NCI-H2029 treated with DMSO at 0.1 percent for 48 hours (cell line): Measurements from ENCODE around the gene RRP36.
A peak's percentile ranks its signal among the peaks of the same experiment; 100 is the strongest.

Experiments used
- DNase-seq: peaks from one replicate; lab custom pipeline; 2025; lab: John Stamatoyannopoulos, UW

Gene RRP36

DNA sequence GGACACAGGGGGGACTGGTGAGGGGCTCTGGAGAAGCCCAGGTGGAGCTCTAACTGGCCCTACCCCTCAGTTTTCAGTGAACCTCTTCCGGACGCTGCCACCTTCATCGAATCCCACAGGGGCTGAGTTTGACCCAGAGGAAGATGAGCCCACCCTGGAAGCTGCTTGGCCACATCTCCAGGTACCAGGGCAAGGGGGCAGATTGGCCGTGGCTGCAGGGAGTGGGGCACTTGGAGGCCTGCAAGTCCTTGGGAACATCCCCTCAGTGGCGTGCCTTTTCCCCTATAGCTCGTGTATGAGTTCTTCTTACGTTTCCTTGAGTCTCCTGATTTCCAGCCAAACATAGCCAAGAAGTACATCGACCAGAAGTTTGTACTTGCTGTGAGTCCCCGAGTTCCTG is 14.3 kb upstream of the RRP36 start:
- no peak for DNase-seq

GRCh38 chr6:43009124-43009523 is 12.3 kb upstream of the RRP36 start:
- no peak for DNase-seq

DNA sequence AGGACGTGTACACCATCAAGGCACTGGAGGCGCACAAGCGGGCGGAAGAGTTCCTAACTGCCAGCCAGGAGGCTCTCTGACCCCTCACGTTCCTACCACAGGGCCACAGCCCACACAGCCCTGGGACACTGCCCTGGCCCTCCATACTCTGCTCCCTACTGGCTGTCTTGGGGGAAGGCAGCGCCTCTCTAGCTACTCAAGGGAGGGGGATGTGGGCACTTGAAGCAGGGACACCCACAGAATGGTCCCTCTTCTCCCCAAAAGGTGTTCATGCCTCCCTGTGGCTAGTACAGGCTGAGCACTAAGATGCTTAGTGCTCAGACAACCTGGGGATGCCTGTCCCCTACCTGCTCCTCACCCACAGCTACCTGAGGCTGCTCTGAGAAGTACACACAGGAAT is 10.2 kb upstream of the RRP36 start:
- no peak for DNase-seq

DNA sequence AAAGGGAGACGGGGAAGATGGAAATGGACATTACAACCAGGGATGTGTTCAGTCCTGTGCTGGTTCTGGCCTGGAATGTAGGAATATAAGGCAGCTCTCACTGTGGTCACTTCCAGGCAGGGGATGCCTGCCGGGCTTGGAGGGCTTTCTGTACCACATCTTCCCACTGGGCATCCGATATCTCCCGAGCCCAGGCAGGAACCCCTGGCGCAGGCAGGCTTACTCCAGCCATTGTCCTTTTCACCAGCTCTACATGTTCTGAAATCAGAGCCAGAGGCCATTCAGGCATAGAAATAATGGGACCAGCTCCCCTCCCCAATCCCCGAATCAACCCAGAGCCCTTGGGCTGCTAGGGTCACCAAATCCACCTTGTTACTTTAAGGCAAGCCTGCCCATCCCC is 9.1 kb upstream of the RRP36 start:
- no peak for DNase-seq

GRCh38 chr6:43013097-43013842 is 8.2 kb upstream of the RRP36 start:
- DNase-seq = no peak

DNA sequence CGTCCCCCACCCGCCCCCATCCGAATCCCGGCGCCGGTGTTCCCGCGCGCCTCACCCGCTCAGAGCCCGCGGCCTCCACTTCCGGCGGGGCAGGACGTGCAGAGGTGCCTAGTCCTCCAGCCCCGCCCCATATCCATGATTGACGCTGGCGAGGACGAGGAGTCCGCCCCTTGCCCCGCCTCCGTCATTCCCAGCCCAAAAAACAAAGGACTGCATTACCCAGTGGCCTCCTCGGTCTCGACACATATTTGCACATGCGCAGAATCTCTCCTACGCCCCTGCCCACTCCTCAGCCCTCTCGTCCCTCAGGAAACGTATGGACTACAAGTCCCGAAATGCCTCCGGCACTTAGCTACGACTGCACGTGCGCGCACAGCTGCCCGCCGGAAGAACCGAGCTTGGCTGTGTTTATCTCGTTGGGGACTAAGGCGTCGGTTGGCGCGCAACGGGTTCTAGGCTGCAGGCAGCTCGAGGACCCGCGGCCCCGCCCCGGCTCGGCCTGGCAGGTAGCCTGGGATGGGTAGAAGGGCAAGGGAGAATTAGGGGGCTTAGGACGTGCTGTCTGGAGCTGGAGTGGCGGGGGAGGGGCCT is 7.5 kb upstream of the RRP36 start, which contains the start of the genes KLHDC3 and MEA1:
TSS of gene KLHDC3 (plus strand) at position 407 of the 591 bp plus-strand sequence. CDS start 2,944 bp downstream, outside the sequence.
TSS of gene MEA1 (minus strand) at position 104 of the 591 bp plus-strand sequence. CDS start 133 bp downstream, outside the sequence.
- peak; percentile 98 for DNase-seq

DNA sequence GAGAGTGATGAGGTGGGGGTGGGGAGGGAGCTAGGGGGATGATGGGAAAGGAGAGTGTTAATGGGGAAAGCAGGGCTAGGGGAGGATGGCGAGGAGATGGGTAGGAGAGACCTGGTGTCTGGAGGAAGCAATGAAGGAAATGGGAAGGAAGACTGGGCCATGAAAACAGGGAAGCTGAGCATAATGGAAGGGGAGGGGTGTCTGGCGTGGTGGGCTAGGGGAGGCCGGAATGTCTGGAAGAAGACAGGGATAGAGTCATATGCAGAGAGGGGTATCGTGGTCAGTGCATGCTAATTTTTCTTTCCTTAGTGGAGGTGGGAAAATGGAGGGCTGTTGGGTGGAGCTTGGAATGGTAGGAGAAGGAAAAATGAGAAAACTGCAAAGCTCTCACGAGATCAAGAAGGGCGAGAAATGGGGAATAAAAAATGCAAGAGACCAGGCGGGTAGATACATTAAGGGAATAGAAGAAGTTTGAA is 7.0 kb upstream of the RRP36 start:
- no peak for DNase-seq

DNA sequence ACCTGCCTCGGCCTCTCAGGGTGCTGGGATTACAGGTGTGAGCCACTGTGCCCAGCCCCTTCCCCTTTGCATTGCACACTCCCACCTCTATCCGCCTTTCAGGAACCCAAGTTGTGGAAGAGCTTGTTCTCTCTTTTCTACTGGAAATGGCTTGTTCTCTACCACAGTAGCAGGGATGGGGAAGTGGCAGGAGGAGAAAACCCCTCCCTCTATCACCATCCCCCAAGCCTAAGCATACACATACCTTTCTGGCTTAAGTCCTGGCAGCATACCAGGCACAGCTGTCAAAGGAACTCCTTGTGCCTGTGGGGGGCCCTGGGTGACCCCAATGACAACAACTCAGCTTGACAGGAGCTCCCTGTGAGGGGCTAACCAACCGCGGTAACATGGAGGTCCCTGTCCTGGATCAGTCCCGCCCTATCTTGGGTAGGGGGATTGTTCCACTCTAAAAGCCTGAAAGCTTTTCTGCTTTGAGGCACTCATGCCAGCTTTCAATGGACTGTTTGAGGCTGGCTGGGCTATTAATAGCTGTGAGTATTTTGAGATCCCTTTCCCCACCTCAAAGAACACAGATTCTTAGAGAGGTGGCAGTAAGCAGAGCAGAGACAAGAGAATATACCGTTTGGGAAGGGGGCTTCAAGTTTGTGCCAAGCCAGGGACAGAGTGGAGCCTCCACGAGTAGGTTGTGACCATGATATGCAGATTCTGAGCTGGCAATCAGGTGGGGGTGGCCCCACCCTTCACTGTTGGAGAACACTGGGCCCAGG is 5.1 kb upstream of the RRP36 start:
- DNase-seq = no peak

GRCh38 chr6:43016943-43017334 is 4.5 kb upstream of the RRP36 start:
- DNase-seq = no peak

- no peak for DNase-seq
Measured at GRCh38 chr6:43019152-43019551, 2.3 kb upstream of the RRP36 start.

DNA sequence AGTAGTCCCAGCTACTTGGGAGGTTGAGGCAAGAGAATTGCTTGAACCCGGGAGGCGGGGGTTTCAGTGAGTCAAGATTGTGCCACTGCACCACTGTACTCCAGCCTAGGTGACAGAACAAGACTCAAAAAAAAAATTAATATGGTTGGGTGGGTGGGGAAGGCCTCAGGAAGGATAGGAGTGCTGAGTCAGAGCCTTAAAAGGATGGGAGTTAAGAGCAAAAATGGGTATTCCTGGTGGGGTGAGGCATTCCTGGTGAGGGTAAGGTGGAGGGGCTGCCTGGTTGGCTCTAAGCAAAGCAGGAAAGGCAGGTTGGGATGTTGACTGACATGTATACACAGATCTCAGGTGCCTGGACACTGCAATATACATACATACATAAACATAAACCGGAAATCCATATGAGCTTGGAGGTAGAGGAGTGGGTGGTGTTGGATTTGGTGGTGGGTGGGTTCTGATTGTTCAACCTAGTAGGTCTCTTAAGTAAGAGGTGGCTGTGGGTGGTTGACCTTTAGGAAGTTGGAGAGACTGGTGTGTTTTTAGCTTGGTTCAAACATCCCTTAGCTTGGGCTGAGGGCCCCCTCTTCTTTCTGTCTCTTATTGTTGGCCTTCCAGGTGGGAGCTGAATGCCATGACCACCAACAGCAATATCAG is 1.2 kb upstream of the RRP36 start:
- no peak for DNase-seq

- DNase-seq = no peak
Measured at GRCh38 chr6:43020847-43021246, 576 bp upstream of the RRP36 start.

- DNase-seq = no peak
Measured at GRCh38 chr6:43024436-43024835, 3.0 kb downstream of the RRP36 start.

- no peak for DNase-seq
Measured at GRCh38 chr6:43026365-43026764, 4.9 kb downstream of the RRP36 start.

DNA sequence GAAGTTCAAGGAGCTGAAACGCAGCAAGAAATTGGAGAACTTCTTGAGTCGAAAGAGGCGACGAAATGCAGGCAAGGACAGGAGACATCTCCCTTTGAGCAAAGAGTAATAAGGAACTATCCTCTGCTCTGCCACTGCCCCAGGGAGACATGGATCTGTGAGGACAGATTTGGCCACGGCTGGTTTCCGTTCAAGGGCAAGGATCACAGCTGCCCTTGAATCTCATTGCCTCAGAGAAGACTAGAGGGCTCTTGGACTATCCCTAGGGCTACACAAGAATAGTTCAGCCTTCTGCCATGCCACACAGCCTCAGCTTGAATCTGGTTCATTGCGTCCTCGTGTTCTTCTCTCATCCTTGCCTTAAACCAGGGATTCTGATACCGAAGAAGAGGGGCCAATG is 7.7 kb downstream of the RRP36 start:
- DNase-seq = no peak

DNA sequence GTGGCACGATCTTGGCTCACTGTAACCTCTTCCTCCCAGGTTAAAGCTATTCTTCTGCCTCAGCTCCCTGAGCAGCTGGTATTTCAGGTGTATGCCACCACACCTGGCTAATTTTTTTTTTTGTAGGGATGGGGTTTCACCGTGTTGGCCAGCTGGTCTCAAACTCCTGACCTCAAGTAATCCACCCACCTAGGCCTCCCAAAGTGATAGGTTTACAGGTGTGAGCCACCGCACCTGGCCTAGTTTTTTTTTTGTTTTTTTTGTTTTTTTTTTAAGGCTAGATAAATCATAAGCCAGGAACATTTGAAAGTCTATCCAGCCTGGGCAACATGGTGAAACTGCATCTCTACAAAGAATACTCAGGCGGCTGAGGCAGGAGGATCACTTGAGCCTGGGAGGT is 10.9 kb downstream of the RRP36 start:
- no peak for DNase-seq

DNA sequence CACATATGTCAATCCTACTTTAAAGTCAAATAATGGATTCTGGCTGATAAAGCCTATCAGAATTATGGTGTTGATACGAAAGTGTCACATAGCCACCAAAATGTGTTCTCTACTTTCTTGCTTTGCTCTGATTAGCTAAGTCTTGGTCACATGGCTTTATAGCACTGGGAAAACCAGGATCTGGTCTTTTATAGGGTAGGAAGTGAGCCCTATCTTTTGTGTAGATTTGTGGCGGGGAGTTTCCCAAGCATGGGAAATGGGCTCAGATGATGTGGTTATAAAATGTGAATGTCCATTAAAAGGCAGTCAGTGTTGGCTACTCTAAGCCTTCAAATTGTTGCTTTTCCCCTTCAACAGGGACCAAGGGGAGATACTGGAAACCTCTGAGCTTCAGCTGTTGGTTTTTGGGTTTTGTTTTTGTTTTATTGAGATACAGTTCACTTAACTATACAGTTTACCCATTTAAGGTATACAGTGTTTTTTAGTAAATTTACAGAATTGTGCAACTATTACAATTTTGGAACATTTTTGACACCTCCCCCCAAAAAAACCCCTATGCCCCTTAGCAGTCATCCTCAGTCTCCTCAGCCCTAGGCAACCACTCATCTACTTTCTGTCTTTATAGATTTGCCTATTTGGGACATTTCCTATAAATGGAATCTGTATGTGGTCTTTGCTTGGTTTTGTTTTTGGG is 12.2 kb downstream of the RRP36 start:
- DNase-seq = no peak

GRCh38 chr6:43034190-43034525 is 12.7 kb downstream of the RRP36 start:
- no peak for DNase-seq

GRCh38 chr6:43035495-43036194 is 14.2 kb downstream of the RRP36 start:
- DNase-seq = no peak

DNA sequence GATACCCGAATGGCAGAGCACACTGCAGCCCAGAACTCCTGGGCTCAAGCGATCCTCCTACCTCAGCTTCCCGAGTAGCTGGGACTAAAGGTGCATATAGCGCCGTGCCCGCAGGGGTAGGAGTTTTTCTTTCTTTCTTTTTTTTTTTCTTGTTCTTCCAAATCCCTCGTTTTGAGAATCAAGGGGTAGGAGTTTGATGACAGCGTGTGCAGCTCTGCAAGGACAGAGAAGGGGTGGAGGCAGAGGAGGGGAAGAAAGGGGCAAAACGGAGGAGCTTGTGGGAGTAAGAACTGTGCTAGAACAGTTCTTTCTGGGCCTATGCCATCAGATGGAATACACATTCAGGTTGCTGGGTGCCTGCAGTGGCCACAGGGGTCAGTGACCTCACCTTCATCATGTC is 15.3 kb downstream of the RRP36 start:
- DNase-seq = no peak

- no peak for DNase-seq
Measured at GRCh38 chr6:43037197-43037596, 15.8 kb downstream of the RRP36 start.
